Measurements from ENCODE around the gene TXNRD2. TPM values are rescaled to one million over a fixed set of nuclear protein-coding genes. Genes with fewer than 3 reads are reported as not detected.
"Not testable (repeated sequence)": the region's sequence is repeated elsewhere in the genome, so short reads cannot be mapped to it uniquely, and the experiment has no call there.

TXNRD2 gene
- total RNA-seq, 1 donor from 2014 or later = 28.7 TPM

GRCh38 chr22:19891317-19892256 lies 50.0 kb downstream of the TXNRD2 start:
- peak; percentile 56 for DNase-seq (ENCODE audit: low read depth)

- DNase-seq (ENCODE audit: low read depth) = no peak
Observed at GRCh38 chr22:19890502-19891316, 50.9 kb downstream of the TXNRD2 start.

GRCh38 chr22:19889951-19890350 lies 51.7 kb downstream of the TXNRD2 start:
- DNase-seq (ENCODE audit: low read depth) = no peak

DNA sequence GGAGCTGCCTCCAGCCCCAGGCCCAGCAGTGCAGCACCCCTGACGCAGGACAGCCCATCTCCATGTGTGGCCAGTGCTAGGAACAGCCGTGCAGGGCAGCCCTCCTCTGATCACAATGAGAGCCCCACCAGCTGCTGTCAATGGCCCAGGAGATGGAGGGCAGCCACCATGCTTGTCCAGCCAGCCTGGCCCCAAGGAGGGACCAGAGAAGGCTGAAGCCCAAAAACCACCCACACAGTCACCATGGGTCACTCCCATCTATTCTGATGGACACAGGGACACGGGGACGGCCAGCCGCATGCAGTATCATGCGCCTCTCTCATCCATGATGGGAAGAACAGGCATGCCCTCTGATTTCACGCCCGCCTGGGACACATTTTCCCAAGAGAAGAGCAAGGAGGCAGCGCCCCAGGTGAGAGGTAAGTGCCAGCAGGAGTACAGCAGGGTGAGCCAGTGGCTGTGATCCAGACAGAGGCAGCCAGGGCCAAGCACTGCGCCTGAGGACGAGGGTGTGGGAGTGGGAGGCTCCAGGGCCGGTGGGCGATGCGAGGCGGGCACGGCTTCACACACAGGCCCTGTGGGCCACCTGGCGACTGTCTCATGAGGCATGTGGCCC lies 53.4 kb downstream of the TXNRD2 start:
- DNase-seq (ENCODE audit: low read depth) = no peak

GRCh38 chr22:19887256-19887985 lies 54.2 kb downstream of the TXNRD2 start:
- no peak for DNase-seq (ENCODE audit: low read depth)

GRCh38 chr22:19886605-19887255 lies 54.9 kb downstream of the TXNRD2 start:
- no peak for DNase-seq (ENCODE audit: low read depth)

GRCh38 chr22:19885841-19886592 lies 55.6 kb downstream of the TXNRD2 start:
- DNase-seq (ENCODE audit: low read depth) = peak; percentile 89

GRCh38 chr22:19884954-19885751 lies 56.5 kb downstream of the TXNRD2 start:
- DNase-seq (ENCODE audit: low read depth) = peak; percentile 89

DNA sequence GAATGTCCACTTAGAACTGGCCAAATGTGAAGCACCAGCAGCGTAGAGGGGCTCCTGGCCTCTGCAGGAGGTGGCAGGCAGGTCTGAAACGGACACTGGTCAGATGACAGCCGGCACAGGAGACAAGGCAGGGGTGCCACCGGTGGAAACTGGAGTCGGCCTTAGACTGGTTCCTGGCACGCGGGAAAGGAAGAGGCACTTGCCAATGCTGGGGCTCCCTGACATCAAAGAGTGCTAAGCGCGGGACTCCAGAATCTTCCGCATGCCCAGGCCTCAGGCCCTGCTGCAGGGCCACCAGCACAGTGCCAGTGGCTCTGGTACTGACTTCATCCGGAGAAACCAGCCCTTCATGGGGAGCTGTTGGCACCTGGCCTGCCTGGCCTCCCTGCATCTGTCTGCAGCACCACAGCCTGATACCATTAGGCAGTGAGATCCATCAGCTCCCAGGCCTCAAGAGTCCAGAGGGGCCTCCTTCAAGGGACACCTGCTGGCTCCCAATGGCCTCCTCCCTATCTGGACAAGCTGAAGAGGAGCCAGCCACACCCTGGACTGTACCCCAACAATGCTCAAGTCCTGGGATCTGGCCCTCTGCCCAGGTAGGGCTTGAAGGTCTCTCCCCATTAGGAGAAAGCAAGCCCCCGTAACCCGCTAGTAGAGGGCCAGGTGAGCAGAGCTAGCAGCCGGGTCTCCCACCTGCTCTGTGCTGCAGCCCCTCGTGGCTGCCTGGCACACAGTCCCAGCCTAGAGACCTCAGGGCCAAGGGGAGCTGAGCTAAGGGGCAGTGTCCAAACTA lies 57.3 kb downstream of the TXNRD2 start:
- DNase-seq (ENCODE audit: low read depth) = peak; percentile 45

- DNase-seq (ENCODE audit: low read depth) = not testable (repeated sequence)
Observed at GRCh38 chr22:19883446-19883845, 58.2 kb downstream of the TXNRD2 start.

DNA sequence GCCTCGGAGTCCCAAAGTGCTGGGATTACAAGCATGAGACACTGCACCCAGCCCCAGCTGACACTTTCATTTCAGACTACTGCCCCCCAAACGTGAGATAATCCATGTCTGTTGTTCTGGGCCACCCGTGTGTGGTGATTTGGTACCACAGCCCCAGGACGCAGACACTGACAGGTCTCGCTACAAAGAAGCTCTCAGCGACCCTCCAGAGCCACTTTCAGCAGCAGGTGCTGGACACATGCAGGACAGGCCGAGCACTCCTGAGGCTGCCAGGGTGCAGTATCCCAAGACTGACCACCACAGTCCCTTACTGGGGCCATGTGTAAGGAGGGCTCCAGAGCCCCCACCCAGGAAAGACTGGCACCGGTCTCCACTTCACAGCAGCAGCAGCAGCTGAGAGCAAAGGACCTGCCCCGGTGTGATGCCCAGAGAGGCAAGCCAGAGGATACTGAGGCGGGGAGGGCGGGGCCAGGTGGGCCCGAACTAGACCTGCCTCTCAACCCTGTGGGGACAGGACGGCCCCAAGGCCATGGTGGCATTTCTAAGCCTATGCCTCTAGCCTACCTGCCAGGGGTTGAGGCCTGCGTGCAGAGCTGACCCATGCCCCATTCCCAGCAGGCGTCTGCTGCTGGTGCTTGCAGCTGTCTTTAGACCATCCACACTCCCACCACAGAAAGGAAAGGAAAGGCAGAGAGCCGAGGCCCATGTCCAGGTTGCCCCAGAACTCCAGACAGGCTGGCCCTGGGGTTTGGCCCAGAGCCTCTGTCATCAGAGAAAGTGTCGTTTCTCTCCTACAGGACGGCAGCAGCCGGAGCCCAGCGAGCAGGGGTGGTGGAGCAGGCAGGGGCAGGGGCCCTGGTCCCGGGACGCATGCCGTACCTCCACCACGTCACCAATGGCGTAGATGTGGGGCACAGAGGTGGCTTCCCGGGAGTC lies 58.9 kb downstream of the TXNRD2 start:
- DNase-seq (ENCODE audit: low read depth) = peak; percentile 66

DNA sequence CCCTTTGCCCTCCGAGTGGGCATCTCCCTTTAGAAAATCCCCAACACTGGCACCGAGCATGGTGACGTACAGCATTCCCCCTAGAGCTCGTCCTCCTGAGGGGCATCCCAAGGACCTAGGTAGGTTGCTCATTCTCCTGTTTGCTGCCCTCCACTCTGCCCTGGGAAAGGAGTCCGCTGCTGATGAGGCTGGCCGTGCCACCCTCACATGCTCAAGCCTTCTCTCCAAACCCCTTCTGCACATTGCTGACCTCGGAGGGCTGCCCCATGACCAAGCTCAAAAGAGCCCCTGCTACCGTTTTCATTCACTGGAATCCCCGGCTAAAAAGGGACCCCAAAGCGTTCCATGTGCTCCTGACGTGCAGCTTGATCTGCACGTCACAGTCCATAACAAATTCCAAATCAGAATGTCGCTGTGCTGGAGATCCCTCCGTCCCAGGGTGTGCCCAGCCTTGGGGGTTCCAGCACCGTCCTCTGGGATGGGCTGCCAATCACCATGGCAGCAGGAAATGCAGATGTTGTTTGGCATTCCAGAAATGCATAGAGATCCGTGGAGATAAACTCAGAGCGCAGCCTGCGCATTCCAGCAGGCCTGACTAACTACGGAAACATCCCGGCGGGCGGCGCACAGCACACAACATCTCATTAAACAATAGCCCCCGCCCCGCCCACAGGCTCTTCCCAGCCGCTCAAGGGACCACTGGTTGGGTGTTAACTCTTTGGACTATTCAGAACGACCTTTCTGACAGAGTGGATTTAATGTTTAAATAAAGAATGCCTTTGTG lies 60.6 kb downstream of the TXNRD2 start:
- peak; percentile 94 for DNase-seq (ENCODE audit: low read depth)

GRCh38 chr22:19879992-19880785 lies 61.4 kb downstream of the TXNRD2 start:
- DNase-seq (ENCODE audit: low read depth) = peak; percentile 51

DNA sequence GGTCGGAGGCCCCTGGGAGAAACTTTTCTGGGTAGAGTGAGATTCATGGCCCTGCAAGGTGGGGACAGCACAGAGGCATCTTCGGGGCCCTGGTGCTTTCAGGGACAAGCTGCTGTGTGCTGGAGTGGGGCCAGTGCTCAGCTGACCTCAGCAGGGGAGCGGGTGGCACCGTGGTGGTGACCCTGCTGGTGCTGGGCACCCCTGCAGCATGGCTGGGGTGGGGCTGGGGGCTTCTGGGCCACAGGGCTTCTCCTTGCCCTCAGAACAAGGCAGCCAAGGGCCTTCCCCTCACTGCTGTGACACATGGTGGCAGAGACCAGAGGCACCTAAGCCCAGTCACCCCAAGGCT lies 62.0 kb downstream of the TXNRD2 start:
- DNase-seq (ENCODE audit: low read depth) = no peak

GRCh38 chr22:19879246-19879570 lies 62.4 kb downstream of the TXNRD2 start:
- no peak for DNase-seq (ENCODE audit: low read depth)

Data from myocyte (in vitro differentiated cells).